Activated gamma-delta T cell (primary cell): Measurements from ENCODE around the gene CPXM1.
A peak's percentile ranks its signal among the peaks of the same experiment; 100 is the strongest.

Experiments
- DNase-seq: peaks from one replicate; lab custom pipeline; 2025; lab: John Stamatoyannopoulos, UW

Gene CPXM1

DNA sequence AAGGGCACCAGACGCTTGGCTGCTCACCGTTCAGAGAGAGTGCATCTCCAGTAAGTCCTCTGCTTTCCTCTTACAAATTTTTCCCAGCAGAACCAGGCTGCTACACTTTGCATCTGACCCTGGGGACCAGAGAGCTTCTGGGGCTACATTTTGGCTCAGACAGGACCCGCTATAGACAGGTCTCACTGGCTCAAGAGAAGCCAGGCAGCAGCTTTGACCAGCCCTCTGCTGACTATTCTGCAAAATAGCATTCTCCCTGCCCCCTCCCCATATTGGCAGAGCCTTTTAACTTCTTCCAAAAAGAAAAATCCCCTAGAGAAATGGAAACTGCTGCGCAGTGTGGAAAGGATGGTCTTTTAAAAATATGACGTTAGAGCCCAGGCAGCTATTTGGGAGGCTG, 37.2 kb downstream of the CPXM1 start:
- DNase-seq, result no peak

GRCh38 chr20:2762578-2763131, 37.8 kb downstream of the CPXM1 start:
- no peak for DNase-seq

GRCh38 chr20:2761885-2762284, 38.5 kb downstream of the CPXM1 start:
- DNase-seq, result no peak

- DNase-seq, result no peak
These were observed 39.5 kb downstream of the CPXM1 start for GRCh38 chr20:2760952-2761305.

DNA sequence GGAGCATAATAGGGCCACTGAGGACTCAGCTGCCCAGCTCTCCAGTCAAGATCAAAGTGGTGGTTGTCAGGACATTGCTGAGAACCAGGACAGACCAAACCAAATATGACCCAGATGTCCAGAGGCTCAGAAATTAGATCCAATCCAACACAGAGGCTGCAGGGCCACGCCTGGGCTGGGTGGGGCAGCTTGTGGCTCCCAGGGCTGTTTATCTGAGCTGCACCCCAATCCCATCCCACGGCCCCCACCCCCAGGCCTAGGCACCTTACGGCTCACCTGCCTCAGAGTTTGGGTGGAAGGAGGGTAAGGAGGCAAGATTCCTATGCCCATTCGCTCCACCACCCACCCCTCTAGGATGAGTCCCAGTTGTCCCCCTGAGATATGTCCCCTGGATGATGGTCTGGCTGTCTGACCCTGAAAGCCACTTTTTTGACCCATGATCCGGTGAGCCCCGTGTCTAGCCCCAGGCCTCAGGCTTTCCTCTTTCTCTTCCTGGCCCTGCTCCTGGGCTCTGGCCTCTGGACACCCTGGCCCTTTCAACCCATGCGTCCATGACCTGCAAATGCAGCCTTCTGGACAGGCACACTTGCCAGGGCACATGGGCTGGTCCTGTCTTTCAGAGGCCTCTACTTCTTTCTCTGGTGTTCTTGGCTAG, 40.0 kb downstream of the CPXM1 start:
- DNase-seq, result no peak

GRCh38 chr20:2759603-2760296, 40.7 kb downstream of the CPXM1 start:
- no peak for DNase-seq

GRCh38 chr20:2759143-2759542, 41.3 kb downstream of the CPXM1 start:
- DNase-seq, result no peak

DNA sequence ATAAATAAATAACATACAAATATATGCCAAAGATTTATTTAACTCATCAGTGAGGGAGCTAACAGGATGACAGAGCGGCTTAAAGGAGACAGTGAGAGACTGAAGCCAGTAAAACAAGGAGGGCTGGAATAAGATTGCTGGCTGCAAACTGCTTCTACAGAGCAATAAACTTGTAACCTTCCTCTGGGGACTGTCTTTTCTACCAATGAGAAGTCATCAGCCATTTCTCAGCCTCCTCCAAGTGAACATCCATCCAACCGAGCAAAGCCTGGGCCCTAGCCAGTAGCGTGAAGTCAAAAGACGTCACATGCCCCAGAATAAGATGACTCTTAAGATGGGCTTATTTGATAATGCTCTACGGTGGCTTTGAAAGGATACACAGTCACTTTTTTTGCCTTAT, 42.5 kb downstream of the CPXM1 start:
- DNase-seq, result no peak

GRCh38 chr20:2757001-2757400, 43.4 kb downstream of the CPXM1 start:
- DNase-seq, result no peak

DNA sequence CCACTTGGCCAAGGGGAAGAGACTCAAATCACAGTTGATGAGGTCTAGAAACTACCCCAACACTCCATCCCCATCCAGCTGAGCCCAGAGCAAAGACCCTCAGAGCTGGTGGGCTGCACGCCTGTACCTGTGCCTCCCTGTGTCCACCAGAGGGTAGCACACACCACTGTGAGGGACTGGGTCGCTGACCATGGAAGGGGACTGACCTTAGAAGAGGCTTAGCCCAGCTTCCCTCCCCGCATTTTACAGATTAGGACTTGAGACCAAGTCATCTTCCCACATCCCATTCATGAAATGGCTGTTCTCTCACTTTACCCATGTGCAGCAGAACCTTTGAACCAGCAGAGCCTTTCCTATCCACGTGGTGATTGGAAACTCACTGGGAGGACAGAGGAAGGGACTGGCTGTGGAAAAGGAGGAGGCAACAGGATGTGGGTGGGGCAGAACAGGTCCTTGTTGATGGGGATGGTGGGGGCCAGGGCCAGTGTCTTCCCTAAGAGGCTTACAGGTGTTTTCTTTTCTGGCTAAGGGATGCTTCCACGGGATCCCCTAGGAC, 44.3 kb downstream of the CPXM1 start:
- no peak for DNase-seq

GRCh38 chr20:2755451-2756055, 44.9 kb downstream of the CPXM1 start:
- DNase-seq, result no peak

- no peak for DNase-seq
These were observed 46.0 kb downstream of the CPXM1 start for GRCh38 chr20:2754424-2754823.

GRCh38 chr20:2753461-2754040, 46.9 kb downstream of the CPXM1 start:
- DNase-seq, result no peak

GRCh38 chr20:2752567-2753460, 47.6 kb downstream of the CPXM1 start:
- DNase-seq, result no peak

DNA sequence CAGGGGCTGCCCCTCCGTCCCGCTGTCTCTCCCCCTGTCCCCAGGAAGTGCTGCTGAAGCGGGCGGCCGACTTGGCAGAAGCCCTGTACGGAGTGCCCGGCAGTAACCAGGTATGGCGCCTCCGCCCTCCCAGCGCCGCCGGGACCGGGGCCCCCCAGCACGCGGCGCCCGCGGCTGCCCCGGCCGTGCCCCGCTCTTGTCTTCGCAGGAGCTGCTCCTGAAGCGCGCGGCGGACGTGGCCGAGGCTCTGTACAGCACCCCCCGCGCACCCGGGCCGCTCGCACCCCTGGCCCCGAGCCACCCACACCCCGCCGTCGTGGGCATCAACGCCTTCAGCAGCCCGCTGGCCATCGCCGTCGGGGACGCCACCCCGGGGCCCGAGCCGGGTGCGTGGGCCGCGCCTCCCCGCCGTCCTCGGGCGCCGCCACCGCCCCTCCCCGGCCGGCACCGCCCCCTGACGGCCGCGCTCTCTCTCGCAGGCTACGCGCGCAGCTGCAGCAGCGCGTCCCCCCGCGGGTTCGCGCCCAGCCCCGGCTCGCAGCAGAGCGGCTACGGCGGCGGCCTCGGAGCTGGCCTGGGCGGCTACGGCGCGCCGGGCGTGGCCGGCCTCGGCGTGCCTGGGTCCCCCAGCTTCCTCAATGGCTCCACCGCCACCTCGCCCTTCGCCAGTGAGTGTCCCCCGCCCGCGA, 48.4 kb downstream of the CPXM1 start:
- DNase-seq, result peak; percentile 44

- no peak for DNase-seq
These were observed 49.0 kb downstream of the CPXM1 start for GRCh38 chr20:2751347-2751877.

DNA sequence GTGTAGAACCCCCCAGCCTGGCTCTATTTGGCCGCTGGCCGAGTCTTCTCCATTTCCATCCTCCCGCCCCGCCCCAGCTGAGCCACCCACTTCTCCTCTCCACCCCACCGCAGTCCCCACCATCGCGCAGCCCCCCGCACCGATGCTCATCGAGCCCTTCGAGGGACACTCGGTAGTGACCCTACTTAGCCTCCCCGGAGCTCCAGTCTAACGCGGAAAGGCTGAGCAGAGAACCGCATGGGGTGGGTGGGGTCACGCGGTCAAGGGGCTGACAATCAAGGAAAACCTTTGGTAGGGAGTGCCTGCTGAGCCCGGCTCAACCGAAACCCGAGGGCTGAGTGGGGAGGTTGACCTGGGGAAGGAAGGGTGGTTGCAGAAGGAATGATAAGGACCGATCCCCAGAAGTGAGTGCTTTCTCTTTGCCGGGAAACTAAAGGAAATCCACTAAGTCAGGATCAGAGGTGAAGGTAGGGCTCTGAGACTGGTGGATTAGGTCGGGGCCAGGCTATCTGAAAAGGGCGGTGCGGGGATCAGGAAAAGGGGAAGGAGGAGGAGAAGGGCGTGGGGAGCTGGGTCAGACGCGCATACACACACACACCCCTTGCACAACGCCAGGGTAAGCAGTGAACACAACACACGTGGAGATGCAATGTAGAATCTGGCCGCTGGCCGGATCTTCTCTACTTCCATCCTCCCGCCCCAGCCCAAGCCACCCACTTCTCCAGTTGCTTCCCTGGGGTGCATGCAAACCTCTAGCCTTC, 49.8 kb downstream of the CPXM1 start:
- no peak for DNase-seq

DNA sequence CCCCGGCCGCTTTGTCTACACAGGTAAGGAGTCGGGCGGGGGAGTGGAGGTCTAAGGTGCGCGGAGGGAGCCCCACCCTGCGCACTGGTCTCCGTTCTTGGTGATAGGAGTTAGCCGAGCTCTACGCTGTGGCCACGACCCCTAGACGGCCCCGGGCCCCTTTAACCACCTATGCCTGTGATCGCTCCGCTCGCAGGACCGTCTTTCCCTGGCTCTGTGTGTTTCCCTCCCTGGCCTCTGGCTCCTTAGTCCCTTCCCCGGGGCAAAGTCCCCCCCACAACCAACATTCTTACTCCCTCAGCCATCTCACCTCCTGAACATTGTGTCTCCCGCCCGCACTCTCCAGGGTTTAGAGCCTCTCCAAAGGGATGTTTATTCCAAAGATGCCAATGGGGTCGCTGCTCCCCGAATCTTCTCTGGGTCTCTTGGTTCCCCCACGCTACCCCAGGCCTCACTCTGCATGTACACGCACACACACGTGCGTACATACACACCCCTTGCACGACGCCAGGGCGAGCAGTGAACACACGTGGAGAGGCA, 50.4 kb downstream of the CPXM1 start:
- DNase-seq, result no peak

DNA sequence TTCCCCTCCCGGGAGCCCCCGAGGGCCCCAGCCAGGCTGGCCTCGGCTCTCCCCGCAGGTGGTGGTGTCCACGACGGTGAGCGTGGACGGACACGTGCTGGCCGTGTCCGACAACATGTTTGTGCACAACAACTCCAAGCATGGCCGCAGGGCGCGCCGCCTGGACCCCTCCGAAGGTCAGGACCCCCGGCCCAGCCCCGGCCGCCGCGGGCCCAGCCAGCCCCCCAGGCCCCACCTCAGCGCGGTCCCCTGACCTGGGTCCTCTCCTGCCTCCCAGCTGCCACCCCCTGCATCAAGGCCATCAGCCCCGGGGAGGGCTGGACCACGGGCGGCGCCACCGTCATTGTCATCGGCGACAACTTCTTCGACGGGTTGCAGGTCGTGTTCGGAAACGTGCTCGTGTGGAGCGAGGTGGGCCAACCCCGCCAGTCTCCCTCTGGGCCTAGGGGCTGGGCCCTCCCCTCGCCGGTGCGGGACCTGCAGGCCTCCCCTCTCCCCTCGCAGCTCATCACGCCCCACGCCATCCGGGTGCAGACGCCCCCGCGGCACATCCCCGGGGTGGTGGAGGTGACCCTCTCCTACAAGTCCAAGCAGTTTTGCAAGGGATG, 51.0 kb downstream of the CPXM1 start:
- DNase-seq, result no peak
